ENCODE results near the gene STAB1.

GRCh38 chr3:52516509-52517195, 21.5 kb downstream of the STAB1 start:
- TF ChIP-seq CTCF (IDR thresholded peaks at IDR 0.05; ENCODE audit: insufficient read depth, low read length) (no peak), POLR2AphosphoS5 (IDR thresholded peaks at IDR 0.05; ENCODE audit: low read depth) (no peak), GABPA (IDR thresholded peaks at IDR 0.05; ENCODE audit: low read depth) (no peak)

Measured in HL-60 (cell line).